ENCODE data around the gene RPP14. TPM values are rescaled to one million over a fixed set of nuclear protein-coding genes. Genes with fewer than 3 reads are reported as not detected.

The RPP14 gene
- total and polyA plus RNA-seq, 10 of the 15 experiments (the other 5 are each of a cell fraction or from before 2014, with no cell fraction given): 9.1 to 21.2 (median 12.7) TPM

DNA sequence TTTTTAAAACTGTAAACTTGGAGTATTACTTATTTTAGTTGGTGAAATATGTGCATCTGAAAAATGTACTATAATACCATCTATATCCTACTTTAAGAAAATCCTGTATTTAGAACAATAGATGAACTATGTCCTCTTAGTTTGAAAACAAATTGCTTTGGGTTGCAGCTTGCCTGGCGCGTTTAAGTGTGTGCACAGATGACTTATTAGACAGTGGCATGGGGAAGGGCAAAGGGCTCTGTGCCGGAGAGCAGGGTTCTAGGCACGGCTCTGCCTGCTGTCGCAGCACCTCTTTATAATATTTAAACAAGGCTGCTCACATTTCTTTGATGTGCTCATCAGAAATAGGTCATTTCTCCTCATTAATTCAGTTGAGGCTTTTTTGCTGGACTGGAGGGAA is 36.6 kb downstream of the RPP14 start:
- ChIA-PET SMC1A (ENCODE audit: uncharacterized antibody, unreplicated experiment) (interaction anchor here (13.1 kb wide), 1 partner anchor 8 kb away, joined by 324 read pairs; no protein-coding TSS in a partner anchor), RAD21 (ENCODE audit: unreplicated experiment) (interaction anchor here (2.5 kb wide), 1 partner anchor 9 kb away, joined by 6 read pairs; no protein-coding TSS in a partner anchor), CTCF (interaction anchor here (0.7 to 1.1 kb wide), 2 partner anchors 9 to 124 kb away, joined by 3 to 4 read pairs; no protein-coding TSS in a partner anchor), POLR2A (interaction anchor here (12.4 kb wide), 1 partner anchor 9 kb away, joined by 221 read pairs; no protein-coding TSS in a partner anchor)
- no peaks in the 10 kb centered on the region for H3K79me2 ChIP-seq (ENCODE audit: control insufficient read depth, insufficient read depth, low read length)
- TF ChIP-seq GATAD2B (conservative IDR thresholded peaks at IDR 0.05; ENCODE audit: low read depth) (no peak), SP1 (IDR thresholded peaks at IDR 0.05; ENCODE audit: low read depth, low read length) (no peak), BCL11A (IDR thresholded peaks at IDR 0.05; ENCODE audit: low read depth, low read length) (no peak), ZNF384 (IDR thresholded peaks at IDR 0.05; ENCODE audit: borderline replicate concordance, low read depth, low read length) (no peak), TCF12 (IDR thresholded peaks at IDR 0.05; ENCODE audit: low read depth, low read length) (no peak), DPF2 (IDR thresholded peaks at IDR 0.05) (no peak), CREM (IDR thresholded peaks at IDR 0.05; ENCODE audit: low read depth) (no peak), MTA2 (IDR thresholded peaks at IDR 0.05; ENCODE audit: low read depth) (no peak)
- 99% methylated on average over 5 of the region's 5 CpGs for WGBS (ENCODE audit: insufficient coverage, insufficient replicate concordance, low lambda C conversion rate, missing lambda C conversion rate)
- H3K27me3 ChIP-seq (replicated peaks in 1 of 2; ENCODE audit: control insufficient read depth in 2 of 2, insufficient read depth in 2 of 2, low read length in 1 of 2): no peaks in the 10 kb centered on the region
- ATAC-seq (no peak), DNase-seq (ENCODE audit: low read depth, low spot score) (no peak), FAIRE-seq (no peak)
- no TSS peak for BruUV-seq (replicated peaks)
- intact Hi-C loops (cut with micrococcal nuclease; ENCODE audit: unreplicated experiment) (no loop called here), in situ Hi-C loops (cut with MboI) (no loop called here)
- peaks cover 4% of the 10 kb centered on the region; the same call in 1 of the 2 replicates for H3K4me1 ChIP-seq (ENCODE audit: control insufficient read depth, insufficient read depth, low read length)
- H3K9me3 ChIP-seq (replicated peaks; ENCODE audit: control insufficient read depth, insufficient read depth, low read length): no peaks in the 10 kb centered on the region; the same call in 2 of the 3 replicates
- no peaks in the 10 kb centered on the region for H3K36me3 ChIP-seq (ENCODE audit: control insufficient read depth in 2 of 2, insufficient read depth in 2 of 2, low read length in 1 of 2)
- H2AFZ ChIP-seq (ENCODE audit: control insufficient read depth, low read depth, low read length): no peak overlapping the region
- H3K27ac ChIP-seq (ENCODE audit: control insufficient read depth, insufficient read depth): no peak overlapping the region
- H4K20me1 ChIP-seq (ENCODE audit: control insufficient read depth, insufficient read depth): no peaks in the 10 kb centered on the region
- no peak overlapping the region for H3K4me2 ChIP-seq (ENCODE audit: control insufficient read depth, insufficient read depth)
- H3K4me3 ChIP-seq: no peak overlapping the region
- H3K9ac ChIP-seq (ENCODE audit: control insufficient read depth, insufficient read depth, low read length): no peak overlapping the region

GRCh38 chr3:58345457-58345856 is 39.4 kb downstream of the RPP14 start:
- Histone ChIP-seq H3K27me3 (replicated peaks in 1 of 2; ENCODE audit: control insufficient read depth in 2 of 2, insufficient read depth in 2 of 2, low read length in 1 of 2) (no peaks in the 10 kb centered on the region), H3K4me3 (no peak overlapping the region), H4K20me1 (ENCODE audit: control insufficient read depth, insufficient read depth) (no peaks in the 10 kb centered on the region), H3K9me3 (replicated peaks; ENCODE audit: control insufficient read depth, insufficient read depth, low read length) (no peaks in the 10 kb centered on the region), H3K4me2 (ENCODE audit: control insufficient read depth, insufficient read depth) (no peak overlapping the region), H3K9ac (ENCODE audit: control insufficient read depth, insufficient read depth, low read length) (no peak overlapping the region), H2AFZ (ENCODE audit: control insufficient read depth, low read depth, low read length) (no peak overlapping the region), H3K27ac (ENCODE audit: control insufficient read depth, insufficient read depth) (no peak overlapping the region), H3K79me2 (ENCODE audit: control insufficient read depth, insufficient read depth, low read length) (no peaks in the 10 kb centered on the region; the same call in 1 of the 2 replicates), H3K4me1 (ENCODE audit: control insufficient read depth, insufficient read depth, low read length) (peaks cover 16% of the 10 kb centered on the region), H3K36me3 (ENCODE audit: control insufficient read depth in 2 of 2, insufficient read depth in 2 of 2, low read length in 1 of 2) (no peaks in the 10 kb centered on the region)
- ATAC-seq (no peak), DNase-seq (ENCODE audit: low read depth, low spot score) (no peak), FAIRE-seq (no peak)
- ChIA-PET RAD21 (ENCODE audit: unreplicated experiment) (interaction anchor here (1.4 to 8.7 kb wide), 2 partner anchors 9 to 75 kb away, joined by 4 to 149 read pairs; partner anchors contain the start of gene PXK), POLR2A (interaction anchor here (12.7 kb wide), 1 partner anchor 9 kb away, joined by 221 read pairs; the partner anchor contains the start of gene PXK), CTCF (interaction anchor here (1.2 to 12.5 kb wide), 3 partner anchors 8 to 10 kb away, joined by 9 to 204 read pairs (median 9); partner anchors contain the start of gene PXK), SMC1A (ENCODE audit: uncharacterized antibody, unreplicated experiment) (interaction anchor here (1.2 to 15.0 kb wide), 2 partner anchors 9 to 10 kb away, joined by 4 to 324 read pairs; partner anchors contain the start of gene PXK)
- WGBS (ENCODE audit: insufficient coverage, insufficient replicate concordance, low lambda C conversion rate, missing lambda C conversion rate): 89% methylated on average over 4 of the region's 4 CpGs
- intact Hi-C loops (cut with micrococcal nuclease; ENCODE audit: unreplicated experiment): no loop called here
- BruUV-seq (replicated peaks): no TSS peak
- TF ChIP-seq SP1 (IDR thresholded peaks at IDR 0.05; ENCODE audit: low read depth, low read length): no peak
- TF ChIP-seq BRCA1 (IDR thresholded peaks at IDR 0.05; ENCODE audit: low read depth, low read length): no peak
- no peak for TF ChIP-seq EP300 (IDR thresholded peaks at IDR 0.05; ENCODE audit: borderline replicate concordance in 1 of 2, control insufficient read depth in 1 of 2, low read depth in 2 of 2, low read length in 2 of 2)
- TF ChIP-seq YBX1 (IDR thresholded peaks at IDR 0.05): no peak
- TF ChIP-seq TBL1XR1 (IDR thresholded peaks at IDR 0.05; ENCODE audit: low read depth, low read length): no peak
- TF ChIP-seq, protein P1, sequence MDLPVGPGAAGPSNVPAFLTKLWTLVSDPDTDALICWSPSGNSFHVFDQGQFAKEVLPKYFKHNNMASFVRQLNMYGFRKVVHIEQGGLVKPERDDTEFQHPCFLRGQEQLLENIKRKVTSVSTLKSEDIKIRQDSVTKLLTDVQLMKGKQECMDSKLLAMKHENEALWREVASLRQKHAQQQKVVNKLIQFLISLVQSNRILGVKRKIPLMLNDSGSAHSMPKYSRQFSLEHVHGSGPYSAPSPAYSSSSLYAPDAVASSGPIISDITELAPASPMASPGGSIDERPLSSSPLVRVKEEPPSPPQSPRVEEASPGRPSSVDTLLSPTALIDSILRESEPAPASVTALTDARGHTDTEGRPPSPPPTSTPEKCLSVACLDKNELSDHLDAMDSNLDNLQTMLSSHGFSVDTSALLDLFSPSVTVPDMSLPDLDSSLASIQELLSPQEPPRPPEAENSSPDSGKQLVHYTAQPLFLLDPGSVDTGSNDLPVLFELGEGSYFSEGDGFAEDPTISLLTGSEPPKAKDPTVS (IDR thresholded peaks at IDR 0.05; ENCODE audit: low read depth, low read length): no peak
- TF ChIP-seq CHD4 (IDR thresholded peaks at IDR 0.05): no peak
- in situ Hi-C loops (cut with MboI): no loop called here

Measured in GM12878 (cell line).